Activated CD4-positive, alpha-beta T cell treated with anti-CD3 and anti-CD28 coated beads, Interleukin-2, Interleukin-6, amounts not matched to agents 100 ng/mL and 50 ng/mL, durations not matched to agents 16 hours and 8 hours (primary cell): ENCODE results near the gene PIGZ.

Source experiments
- DNase-seq: peaks from one replicate; pipeline ENCODE4 v3.0.0-alpha.2; 2020

The PIGZ gene

DNA sequence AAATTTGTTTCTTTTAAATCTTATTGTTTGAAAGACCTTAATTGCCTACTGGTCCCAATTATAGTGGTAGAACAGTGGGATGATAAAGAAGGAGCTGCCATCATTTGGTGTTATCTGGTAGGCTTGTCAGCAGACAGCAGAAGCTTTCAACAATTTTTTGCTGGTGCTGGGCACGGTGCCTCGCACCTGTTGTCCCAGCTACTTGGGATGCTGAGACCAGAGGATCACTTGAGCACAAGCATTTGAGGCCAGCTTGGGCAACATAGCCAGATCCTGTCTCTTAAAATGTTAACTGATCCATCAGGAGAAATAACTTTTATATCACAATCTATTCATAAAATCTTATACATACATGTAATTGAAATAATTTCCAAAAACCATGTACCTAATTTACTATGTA is 64.9 kb downstream of the PIGZ start:
- no peak for DNase-seq

DNA sequence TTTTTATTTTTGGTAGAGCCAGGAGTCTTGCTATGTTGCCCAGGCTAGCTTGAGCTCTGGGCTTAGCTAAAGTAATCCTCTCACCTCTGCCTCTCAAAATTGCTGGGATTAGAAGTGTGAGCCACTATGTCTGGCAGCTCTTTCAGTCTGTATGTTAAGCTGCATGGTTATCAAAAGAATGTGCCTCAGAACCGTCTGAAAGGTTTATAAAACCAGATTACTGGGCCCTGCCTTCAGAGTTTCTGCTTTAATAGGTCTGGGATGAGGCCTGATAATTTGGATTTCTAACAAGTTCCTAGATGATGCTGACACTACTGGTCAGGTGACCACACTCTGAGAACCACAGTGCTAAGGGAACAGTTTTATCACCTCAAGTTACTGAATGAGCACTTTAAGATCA is 66.3 kb downstream of the PIGZ start:
- DNase-seq, result no peak

DNA sequence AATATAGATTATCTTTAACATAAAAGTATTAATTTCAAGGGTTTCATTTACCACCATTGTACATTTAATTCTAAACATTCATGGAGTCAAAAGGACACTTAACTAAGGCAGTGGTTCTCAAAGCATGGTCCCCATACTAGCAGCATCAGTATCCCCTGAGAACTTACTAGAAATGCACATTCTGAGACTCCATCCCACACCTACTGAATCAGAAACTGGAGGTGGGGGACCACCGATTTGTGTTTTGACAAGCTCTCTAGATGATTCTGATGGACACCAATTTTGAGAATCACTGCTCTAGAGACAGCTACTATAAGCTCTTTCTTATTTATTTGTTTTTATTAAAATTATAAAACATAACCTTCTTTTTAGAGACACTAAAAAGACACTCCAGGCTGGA is 66.9 kb downstream of the PIGZ start:
- DNase-seq, result no peak
